HG02623 (cell line): Measurements from ENCODE around the gene HSD17B7.
"Not testable (repeated sequence)": the region's sequence is repeated elsewhere in the genome, so short reads cannot be mapped to it uniquely, and the experiment has no call there.

Experiments
- ATAC-seq: cut with Tn5 transposase; IDR thresholded peaks from one replicate; pipeline ENCODE4 v1.9.1; 2021; ENCODE audit warnings: moderate library complexity; ENCODE audit not compliant: unreplicated experiment

The HSD17B7 gene

DNA sequence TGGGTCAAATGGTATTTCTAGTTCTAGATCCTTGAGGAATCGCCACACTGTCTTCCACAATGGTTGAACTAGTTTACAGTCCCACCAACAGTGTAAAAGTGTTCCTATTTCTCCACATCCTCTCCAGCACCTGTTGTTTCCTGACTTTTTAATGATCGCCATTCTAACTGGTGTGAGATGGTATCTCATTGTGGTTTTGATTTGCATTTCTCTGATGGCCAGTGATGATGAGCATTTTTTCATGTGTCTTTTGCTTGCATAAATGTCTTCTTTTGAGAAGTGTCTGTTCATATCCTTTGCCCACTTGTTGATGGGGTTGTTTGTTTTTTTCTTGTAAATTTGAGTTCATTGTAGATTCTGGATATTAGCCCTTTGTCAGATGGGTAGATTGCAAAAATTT lies 17.0 kb downstream of the HSD17B7 start:
- not testable (repeated sequence) for ATAC-seq

DNA sequence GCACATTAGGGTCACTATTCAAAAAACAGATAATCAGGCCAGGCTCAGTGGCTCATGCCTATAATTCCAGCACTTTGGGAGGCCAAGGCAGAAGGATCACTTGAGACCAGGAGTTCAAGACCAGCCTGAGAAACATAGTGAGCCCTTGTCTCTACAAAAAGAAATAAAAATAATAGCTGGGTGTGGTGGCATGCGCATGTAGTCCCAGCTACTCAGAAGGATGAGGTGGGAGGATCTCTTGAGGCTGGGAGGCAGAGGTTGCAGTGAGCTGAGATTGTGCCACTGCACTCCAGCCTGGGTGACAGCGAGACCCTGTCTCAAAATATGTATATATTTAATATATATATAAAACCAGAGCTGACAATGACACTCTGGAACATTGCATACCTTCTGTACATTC lies 21.9 kb downstream of the HSD17B7 start:
- ATAC-seq = not testable (repeated sequence)

DNA sequence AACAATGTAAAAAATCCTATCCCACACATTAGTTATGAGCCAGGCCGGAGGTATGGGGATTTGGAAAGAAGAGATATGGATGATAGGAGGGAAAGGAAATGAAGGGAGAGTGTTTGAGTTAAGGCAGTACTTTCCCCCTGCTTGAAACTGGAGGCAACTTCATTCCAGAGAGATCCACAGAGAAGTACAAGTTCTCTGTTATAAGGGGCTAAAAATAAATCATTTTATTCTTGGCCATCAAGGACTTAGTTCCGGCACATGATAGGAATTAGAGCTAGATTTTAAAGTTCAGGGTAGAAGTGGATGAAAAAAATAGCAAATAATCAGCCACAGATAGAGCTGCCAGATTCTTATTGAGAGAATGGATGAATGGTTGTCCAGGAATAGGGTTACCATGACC lies 27.6 kb downstream of the HSD17B7 start:
- not testable (repeated sequence) for ATAC-seq

DNA sequence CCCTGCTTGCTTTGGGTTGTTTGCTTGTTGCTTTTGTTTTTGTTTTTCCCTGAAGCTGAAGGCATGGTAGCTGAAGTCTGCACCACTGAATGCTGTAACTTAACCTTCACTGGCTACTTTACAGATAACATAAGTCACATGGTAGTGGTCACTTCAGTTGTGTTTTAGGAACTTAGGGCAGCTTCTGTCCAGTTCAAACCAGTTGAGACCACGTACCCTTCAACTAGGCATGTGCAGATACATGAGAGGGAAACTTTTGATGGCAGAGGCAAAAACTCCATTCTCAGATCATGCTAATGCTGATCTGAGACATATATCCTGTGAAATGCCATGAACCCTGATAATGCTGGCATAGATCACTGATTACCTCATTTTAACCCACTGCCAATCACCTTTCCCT lies 28.2 kb downstream of the HSD17B7 start:
- ATAC-seq = not testable (repeated sequence)

- ATAC-seq = no peak
These were observed 32.1 kb downstream of the HSD17B7 start for GRCh38 chr1:162822391-162823200.

DNA sequence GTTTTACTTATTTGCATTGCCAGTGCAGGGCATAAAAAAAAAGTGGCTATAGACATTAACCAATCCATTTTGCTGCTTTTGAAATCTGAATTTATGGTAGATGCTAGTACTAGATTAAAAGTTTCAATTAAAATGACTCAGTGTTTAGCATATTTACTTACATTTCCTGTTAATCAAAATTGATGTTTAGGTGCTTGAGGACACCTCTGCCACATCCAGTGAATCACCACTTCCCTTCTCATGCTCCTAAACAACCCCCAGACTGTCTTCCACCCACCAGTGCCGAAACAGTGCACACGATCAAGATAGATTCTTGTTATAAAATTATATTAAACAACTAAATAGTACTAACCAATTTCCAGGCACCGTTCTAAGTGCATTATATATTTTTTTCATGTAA lies 32.7 kb downstream of the HSD17B7 start:
- no peak for ATAC-seq

DNA sequence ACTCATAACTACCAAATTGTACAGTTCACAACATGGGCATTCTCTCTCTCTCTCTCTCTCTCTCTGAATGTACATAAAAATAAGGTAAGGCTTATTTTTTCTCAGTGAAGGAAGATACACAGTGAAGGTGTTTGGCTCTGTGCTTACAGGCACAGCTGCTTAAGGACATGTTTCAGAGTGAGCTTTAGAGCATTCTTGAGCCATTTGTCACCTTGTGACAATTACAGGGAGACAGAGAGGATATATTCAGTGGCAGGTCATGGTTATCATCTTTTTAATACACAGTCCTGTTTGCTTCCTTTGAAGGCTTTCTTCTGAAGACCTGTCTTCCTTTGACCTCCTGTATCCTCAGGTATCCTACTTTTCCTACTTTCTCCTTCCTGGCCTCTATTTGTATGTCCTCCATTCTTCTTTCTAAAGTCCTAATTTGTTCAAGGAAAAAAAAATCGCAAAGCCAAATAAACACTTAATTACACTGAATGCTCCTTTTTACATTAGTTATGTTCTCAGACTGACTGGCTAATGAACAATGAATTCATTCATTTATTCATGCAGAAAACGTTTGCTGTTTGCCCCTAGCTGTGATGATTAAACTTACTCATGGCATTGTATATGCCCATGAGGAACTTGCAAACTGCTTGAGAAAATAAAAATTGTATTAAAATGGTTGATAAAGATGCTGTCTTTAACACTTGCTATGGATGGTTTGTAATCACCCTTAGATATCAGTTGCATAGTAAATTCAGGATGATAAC lies 33.4 kb downstream of the HSD17B7 start:
- ATAC-seq = no peak

DNA sequence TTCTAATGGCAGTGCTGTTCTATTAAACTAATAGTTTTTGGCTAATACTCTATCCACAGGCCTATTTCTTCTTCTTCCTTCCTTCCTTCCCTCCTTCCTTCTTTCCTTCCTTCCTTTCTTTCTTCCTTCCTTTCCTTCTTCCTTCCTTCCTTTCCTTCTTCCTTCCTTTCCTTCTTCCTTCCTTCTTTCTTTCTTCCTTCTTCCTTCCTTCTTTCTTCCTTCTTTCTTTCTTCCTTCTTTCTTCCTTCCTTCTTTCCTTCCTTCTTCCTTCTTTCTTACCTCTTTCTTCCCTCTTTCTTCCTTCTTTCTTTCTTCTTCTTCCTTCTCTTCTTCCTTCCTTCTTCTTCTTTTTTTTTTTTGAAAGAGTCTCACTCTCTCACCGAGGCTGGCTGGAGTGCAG lies 38.8 kb downstream of the HSD17B7 start:
- no peak for ATAC-seq

- ATAC-seq = no peak
These were observed 42.0 kb downstream of the HSD17B7 start for GRCh38 chr1:162832470-162832869.

DNA sequence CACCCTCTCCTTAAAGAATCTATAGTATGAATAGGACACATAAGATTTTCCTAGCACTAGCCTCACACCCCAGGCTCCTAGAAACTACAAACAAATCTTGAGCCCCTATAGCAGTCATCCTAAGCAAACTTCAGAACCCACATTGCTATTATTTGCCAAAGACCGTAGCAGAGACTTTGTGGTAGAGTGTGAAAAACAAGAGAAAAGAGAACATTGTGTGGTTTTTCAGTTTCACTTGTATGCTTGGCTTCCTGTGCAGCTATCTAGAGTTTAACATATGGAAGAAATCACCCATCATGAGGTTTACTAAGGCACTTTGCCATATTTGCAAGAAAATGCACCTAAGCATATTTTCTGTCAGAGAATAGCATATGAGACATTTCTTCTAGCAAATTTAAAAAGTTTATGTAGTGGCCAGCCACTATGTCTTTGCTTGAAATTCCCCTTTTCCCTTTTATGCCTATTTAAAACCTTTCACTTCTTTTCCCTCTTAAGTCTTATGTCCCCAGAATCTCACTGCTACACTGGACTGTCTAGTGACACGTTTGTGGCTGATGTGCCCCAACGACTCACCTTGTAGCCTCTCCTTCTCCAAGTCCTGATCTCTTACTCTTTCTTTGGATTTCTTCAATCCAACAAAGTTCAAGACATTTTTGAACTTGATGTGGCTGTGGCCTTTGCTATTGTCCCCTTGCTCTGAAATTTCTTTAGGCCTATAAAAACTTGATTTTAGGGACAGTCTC lies 44.8 kb downstream of the HSD17B7 start:
- ATAC-seq = peak; percentile 85

DNA sequence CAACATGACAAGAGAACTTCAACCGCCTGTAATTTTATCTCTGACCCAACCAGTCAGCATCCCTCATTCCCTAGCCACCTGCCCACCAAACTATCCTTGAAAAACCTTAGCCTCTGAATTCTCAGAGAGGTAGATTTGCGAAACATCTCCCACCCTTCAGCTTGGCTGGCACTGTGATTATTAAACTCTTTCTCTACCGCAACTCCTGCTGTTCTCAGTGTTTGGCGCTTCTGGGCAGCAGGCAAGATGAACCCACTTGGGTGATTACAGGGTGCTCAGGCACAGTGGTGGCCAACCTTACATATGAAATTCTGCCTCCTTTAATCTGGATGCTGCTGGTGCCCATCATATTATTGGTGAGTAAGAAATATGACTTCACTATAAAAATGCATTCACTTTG lies 48.4 kb downstream of the HSD17B7 start:
- ATAC-seq = no peak

DNA sequence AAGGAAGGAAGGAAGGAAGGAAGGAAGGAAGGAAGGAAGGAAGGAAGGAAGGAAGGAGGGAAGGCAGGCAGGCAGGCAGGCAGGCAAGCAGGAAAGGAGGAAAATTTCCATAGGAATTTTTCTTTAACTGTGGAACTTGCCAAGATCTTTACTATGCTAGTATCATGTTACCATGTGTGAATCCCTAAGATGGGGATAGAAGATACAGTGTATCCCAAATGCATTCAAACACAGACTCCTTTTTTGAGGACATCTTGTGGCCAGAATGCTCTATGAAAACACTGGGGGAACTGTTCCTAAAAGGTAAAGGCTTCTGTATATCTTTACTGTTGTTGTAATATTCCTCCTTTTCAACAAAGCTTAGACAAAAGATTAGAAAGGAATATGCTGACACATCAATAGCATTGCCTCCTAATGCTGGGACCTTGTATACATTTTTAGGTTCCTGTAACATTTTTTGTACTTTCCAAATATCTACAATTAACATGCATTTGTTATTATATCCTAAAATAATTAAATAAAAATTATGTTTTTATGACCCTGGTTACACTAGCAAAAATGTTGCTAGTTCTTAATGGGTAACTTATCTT lies 49.8 kb downstream of the HSD17B7 start:
- no peak for ATAC-seq

DNA sequence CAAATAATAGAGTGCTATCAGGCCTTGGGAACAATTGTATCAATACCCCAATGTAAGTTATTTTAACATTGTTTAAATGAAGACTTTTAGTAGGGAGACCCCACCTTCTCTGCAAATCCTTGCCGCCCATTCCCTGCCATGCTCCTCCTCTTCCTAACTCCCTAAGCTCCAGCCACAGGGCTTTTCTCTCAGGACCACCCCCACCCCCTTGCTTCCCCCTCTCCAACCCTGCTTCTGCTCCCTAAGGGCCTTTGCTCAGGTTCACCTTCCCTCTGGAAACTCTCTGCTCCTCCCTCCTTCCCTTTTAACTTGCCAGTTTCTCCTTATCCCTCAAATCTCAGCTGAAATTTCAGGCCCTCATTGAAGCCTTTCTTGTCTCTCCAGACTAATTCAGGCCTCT lies 53.7 kb downstream of the HSD17B7 start:
- no peak for ATAC-seq

GRCh38 chr1:162846256-162847212 lies 56.0 kb downstream of the HSD17B7 start:
- ATAC-seq = no peak

- ATAC-seq = peak; percentile 45
These were observed 57.4 kb downstream of the HSD17B7 start for GRCh38 chr1:162847839-162848453.

- no peak for ATAC-seq
These were observed 59.2 kb downstream of the HSD17B7 start for GRCh38 chr1:162849711-162850110.

- ATAC-seq = no peak
These were observed 60.8 kb downstream of the HSD17B7 start for GRCh38 chr1:162851341-162851740.

DNA sequence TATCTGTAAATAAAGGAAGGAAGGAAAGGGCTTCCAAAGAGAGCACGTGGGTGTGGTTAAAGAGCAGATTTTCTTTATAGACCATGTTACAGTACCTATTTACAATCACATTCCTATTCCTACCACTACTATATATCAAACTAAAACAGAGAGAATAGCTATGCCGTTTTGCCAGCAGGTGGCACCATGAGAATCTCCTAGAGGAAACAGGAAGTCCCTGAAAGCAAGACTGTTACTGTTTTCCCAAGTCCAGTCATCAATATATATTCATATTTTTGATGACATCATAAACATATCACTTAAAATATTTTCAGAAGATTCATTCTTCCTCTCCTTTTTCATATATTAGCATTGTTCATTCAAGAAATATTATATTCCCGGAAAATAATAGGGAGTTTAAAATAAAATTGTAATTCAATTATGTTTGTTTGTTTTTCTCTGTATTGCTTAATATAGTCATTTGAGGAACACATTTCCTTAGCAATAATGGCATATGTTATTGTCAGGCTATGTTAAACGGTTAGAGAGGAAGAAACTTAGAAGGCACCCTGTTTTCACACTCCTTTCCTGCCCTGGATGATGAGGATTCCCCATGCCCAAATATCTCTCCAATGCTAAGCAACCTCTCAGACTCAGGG lies 63.9 kb downstream of the HSD17B7 start:
- ATAC-seq = peak; percentile 67

DNA sequence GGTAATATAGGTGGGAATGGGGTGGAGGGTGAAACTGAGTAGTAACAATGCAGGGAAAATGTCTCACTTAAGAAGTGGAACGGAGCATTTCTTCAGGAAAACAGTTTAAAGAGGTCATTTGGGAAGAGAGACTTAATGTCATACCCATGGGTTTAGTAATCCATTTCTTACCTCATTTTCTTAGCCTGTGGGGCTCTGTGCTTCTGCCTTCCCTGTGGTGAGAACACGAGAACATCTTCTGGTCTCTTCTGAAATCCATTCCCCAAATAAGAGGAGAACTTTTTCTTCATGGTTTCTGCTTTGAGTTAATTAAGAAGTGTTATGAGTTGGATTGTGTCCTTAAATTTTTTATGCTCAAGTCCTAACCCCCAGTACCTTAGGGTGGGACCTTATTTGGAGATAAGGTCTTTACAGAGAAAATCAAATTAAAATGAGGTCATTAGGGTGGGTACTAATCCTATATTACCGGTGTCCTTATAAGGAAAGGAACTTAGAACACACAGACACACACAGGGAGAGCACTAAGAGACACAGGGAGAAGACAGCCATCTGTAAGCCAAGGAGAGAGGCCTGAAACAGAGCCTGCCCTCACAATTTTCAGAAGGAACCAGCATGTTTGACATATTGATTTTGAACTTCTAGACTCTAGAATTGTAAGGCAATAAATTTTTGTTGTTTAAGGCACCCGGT lies 65.1 kb downstream of the HSD17B7 start:
- ATAC-seq = no peak
